HG03521 (cell line): ENCODE results near the gene PARD3.
A peak's percentile ranks its signal among the peaks of the same experiment; 100 is the strongest.
"Not testable (repeated sequence)": the region's sequence is repeated elsewhere in the genome, so short reads cannot be mapped to it uniquely, and the experiment has no call there.

Experiments used
- ATAC-seq: cut with Tn5 transposase; IDR thresholded peaks from one replicate; pipeline ENCODE4 v1.9.1; 2021; ENCODE audit warnings: mild to moderate bottlenecking, moderate library complexity; ENCODE audit not compliant: unreplicated experiment

PARD3 gene

GRCh38 chr10:34654211-34654610 lies 160.9 kb downstream of the PARD3 start:
- no peak for ATAC-seq

GRCh38 chr10:34653530-34653929 lies 161.6 kb downstream of the PARD3 start:
- ATAC-seq: no peak

- no peak for ATAC-seq
Observed at GRCh38 chr10:34651416-34652195, 163.5 kb downstream of the PARD3 start.

GRCh38 chr10:34650156-34650555 lies 164.9 kb downstream of the PARD3 start:
- no peak for ATAC-seq

- no peak for ATAC-seq
Observed at GRCh38 chr10:34649385-34649784, 165.7 kb downstream of the PARD3 start.

GRCh38 chr10:34648919-34649318 lies 166.2 kb downstream of the PARD3 start:
- ATAC-seq: no peak

GRCh38 chr10:34647875-34648865 lies 166.9 kb downstream of the PARD3 start:
- ATAC-seq: no peak

GRCh38 chr10:34647160-34647559 lies 167.9 kb downstream of the PARD3 start:
- ATAC-seq: no peak

GRCh38 chr10:34646331-34646730 lies 168.8 kb downstream of the PARD3 start:
- no peak for ATAC-seq

GRCh38 chr10:34644815-34645214 lies 170.3 kb downstream of the PARD3 start:
- ATAC-seq: not testable (repeated sequence)

GRCh38 chr10:34644224-34644623 lies 170.9 kb downstream of the PARD3 start:
- ATAC-seq: no peak

GRCh38 chr10:34643620-34644019 lies 171.5 kb downstream of the PARD3 start:
- ATAC-seq: no peak

- no peak for ATAC-seq
Observed at GRCh38 chr10:34641913-34642558, 173.1 kb downstream of the PARD3 start.

GRCh38 chr10:34641147-34641912 lies 173.8 kb downstream of the PARD3 start:
- ATAC-seq: no peak

GRCh38 chr10:34638406-34639054 lies 176.6 kb downstream of the PARD3 start:
- peak; percentile 39 for ATAC-seq

- peak; percentile 77 for ATAC-seq
Observed at GRCh38 chr10:34637418-34637911, 177.6 kb downstream of the PARD3 start.

- ATAC-seq: no peak
Observed at GRCh38 chr10:34635111-34635510, 180.0 kb downstream of the PARD3 start.

GRCh38 chr10:34633374-34633773 lies 181.7 kb downstream of the PARD3 start:
- no peak for ATAC-seq

GRCh38 chr10:34629084-34629483 lies 186.0 kb downstream of the PARD3 start:
- no peak for ATAC-seq
